Keratinocyte (primary cell): ENCODE results near the gene PLEK. TPM values are rescaled to one million over a fixed set of nuclear protein-coding genes. Genes with fewer than 3 reads are reported as not detected.

Experiments used
- DNase-seq: peaks from one replicate; pipeline ENCODE4 v3.0.0-alpha.2; 2011; ENCODE audit warnings: low read depth, missing footprints, low spot score
- FAIRE-seq: peaks from 2 replicates; lab custom pipeline; 2011; peaks lifted over from hg19 to GRCh38; lab: Jason Lieb, UNC
- H2AFZ ChIP-seq: 2 replicates; pipeline ENCODE4 v1.6.0; 2012; ENCODE audit warnings: low read length, control low read depth, inconsistent platforms; ENCODE audit not compliant: control insufficient read depth
- H3K27ac ChIP-seq: 2 replicates; pipeline ENCODE4 v1.5.1; 2011; ENCODE audit warnings: low read length; ENCODE audit not compliant: control insufficient read depth, insufficient read depth
- H3K27me3 ChIP-seq: 3 replicates; pipeline ENCODE4 v1.6.0; 2011; ENCODE audit warnings: low read length; ENCODE audit not compliant: control insufficient read depth, insufficient read depth; ENCODE audit errors: extremely low read depth
- H3K36me3 ChIP-seq, 2 experiments: 2 replicates in 1 of 2; 3 replicates in 1 of 2; pipeline ENCODE4 v1.5.1; 2011; ENCODE audit warnings: low read length in 2 of 2, mild to moderate bottlenecking in 1 of 2; ENCODE audit not compliant: control insufficient read depth in 2 of 2, insufficient read depth in 2 of 2; ENCODE audit errors: extremely low read depth in 1 of 2
- H3K4me1 ChIP-seq: 3 replicates; pipeline ENCODE4 v1.5.1; 2011; ENCODE audit warnings: low read length; ENCODE audit not compliant: control insufficient read depth, insufficient read depth; ENCODE audit errors: extremely low read depth
- H3K4me2 ChIP-seq: 3 replicates; pipeline ENCODE4 v1.6.0; 2011; ENCODE audit warnings: low read depth, low read length; ENCODE audit not compliant: control insufficient read depth, insufficient read depth; ENCODE audit errors: extremely low read depth
- H3K4me3 ChIP-seq, 3 experiments: fragments of 200-600 bp in 1 of 3; sonication (generic) in 1 of 3; 2 replicates in 2 of 3; 3 replicates in 1 of 3; pipeline ENCODE4 v1.5.1; 2011 to 2016; ENCODE audit warnings: low read length in 3 of 3, mild to moderate bottlenecking in 3 of 3, control low read depth in 2 of 3, inconsistent platforms in 1 of 3, low read depth in 1 of 3, mixed read lengths in 1 of 3, mixed run types in 1 of 3, moderate library complexity in 1 of 3; ENCODE audit not compliant: control insufficient read depth in 2 of 3, insufficient read depth in 2 of 3; ENCODE audit errors: extremely low read depth in 1 of 3
- H3K79me2 ChIP-seq: 2 replicates; pipeline ENCODE4 v1.6.0; 2012; ENCODE audit warnings: low read length; ENCODE audit not compliant: control insufficient read depth, insufficient read depth
- H3K9ac ChIP-seq: 3 replicates; pipeline ENCODE4 v1.6.0; 2011; ENCODE audit warnings: low read length; ENCODE audit not compliant: control insufficient read depth, insufficient read depth; ENCODE audit errors: extremely low read depth
- H3K9me1 ChIP-seq: 3 replicates; pipeline ENCODE4 v1.6.0; 2011; ENCODE audit warnings: low read length; ENCODE audit not compliant: control insufficient read depth, insufficient read depth; ENCODE audit errors: extremely low read depth
- H3K9me3 ChIP-seq: 2 replicates; pipeline ENCODE4 v1.5.1; 2012; ENCODE audit warnings: low read depth, low read length; ENCODE audit not compliant: control insufficient read depth
- H4K20me1 ChIP-seq: 3 replicates; pipeline ENCODE4 v1.6.0; 2011; ENCODE audit warnings: low read length; ENCODE audit not compliant: control insufficient read depth, insufficient read depth; ENCODE audit errors: extremely low read depth
- EZH2 ChIP-seq: IDR thresholded peaks from one replicate; pipeline ENCODE4 v1.6.1; 2012; ENCODE audit warnings: inconsistent platforms, mild to moderate bottlenecking, low read length, moderate library complexity
- dilution Hi-C: fragments of 300-500 bp; cut with MboI; formaldehyde crosslinking; loops from one replicate; pipeline ENCODE4 v1.7.0; 2020; ENCODE audit warnings: low sequenced_read_pairs; ENCODE audit not compliant: extremely low pct_ligation_motif_present
- polyA plus RNA-seq, 5 experiments: library from polyadenylated mRNA; depleted of rRNA in 3 of 5; stranded (reverse) in 3 of 5; stranded (forward) in 1 of 5; unstranded in 1 of 5; fragments of >200 nt; gene quantifications; 1 replicate in 1 of 5; 2 replicates in 3 of 5; 3 replicates in 1 of 5; pipeline versions ENCODE4 v1.2.1 to v1.2.3, GENCODE V29; 2011 to 2012; ENCODE audit warnings: missing spikeins in 2 of 5, low read depth in 1 of 5, low replicate concordance in 1 of 5
- TF ChIP-seq, protein P1 (sequence below), 3 experiments: IDR thresholded peaks in 1 of 3; conservative IDR thresholded peaks in 1 of 3; optimal IDR thresholded peaks in 1 of 3; 2 replicates in 2 of 3; 3 replicates in 1 of 3; pipeline versions ENCODE3 to v1.5.1; 2011; ENCODE audit warnings: low read length in 3 of 3, mild to moderate bottlenecking in 3 of 3, moderate library complexity in 2 of 3, control low read depth in 1 of 3, inconsistent platforms in 1 of 3; ENCODE audit not compliant: insufficient read depth in 2 of 3; ENCODE audit errors: extremely low read depth in 1 of 3

Gene PLEK
- polyA plus RNA-seq, 1 donor (not counting 4 experiments of a cell fraction or from before 2014, with no cell fraction given): 0.04 TPM

- FAIRE-seq (no peak), DNase-seq (no peak)
- Histone ChIP-seq H3K9me3 (no peaks in the 10 kb centered on the region), H3K27me3 (no peaks in the 10 kb centered on the region), H3K4me1 (no peaks in the 10 kb centered on the region), H4K20me1 (no peaks in the 10 kb centered on the region), H3K9me1 (no peaks in the 10 kb centered on the region), H3K27ac (no peak overlapping the region), H3K4me2 (no peak overlapping the region), H3K36me3 (no peaks in the 10 kb centered on the region), H3K9ac (no peak overlapping the region), H2AFZ (no peak overlapping the region), H3K4me3 (no peak overlapping the region), H3K79me2 (no peaks in the 10 kb centered on the region)
- TF ChIP-seq, protein P1, sequence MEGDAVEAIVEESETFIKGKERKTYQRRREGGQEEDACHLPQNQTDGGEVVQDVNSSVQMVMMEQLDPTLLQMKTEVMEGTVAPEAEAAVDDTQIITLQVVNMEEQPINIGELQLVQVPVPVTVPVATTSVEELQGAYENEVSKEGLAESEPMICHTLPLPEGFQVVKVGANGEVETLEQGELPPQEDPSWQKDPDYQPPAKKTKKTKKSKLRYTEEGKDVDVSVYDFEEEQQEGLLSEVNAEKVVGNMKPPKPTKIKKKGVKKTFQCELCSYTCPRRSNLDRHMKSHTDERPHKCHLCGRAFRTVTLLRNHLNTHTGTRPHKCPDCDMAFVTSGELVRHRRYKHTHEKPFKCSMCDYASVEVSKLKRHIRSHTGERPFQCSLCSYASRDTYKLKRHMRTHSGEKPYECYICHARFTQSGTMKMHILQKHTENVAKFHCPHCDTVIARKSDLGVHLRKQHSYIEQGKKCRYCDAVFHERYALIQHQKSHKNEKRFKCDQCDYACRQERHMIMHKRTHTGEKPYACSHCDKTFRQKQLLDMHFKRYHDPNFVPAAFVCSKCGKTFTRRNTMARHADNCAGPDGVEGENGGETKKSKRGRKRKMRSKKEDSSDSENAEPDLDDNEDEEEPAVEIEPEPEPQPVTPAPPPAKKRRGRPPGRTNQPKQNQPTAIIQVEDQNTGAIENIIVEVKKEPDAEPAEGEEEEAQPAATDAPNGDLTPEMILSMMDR (optimal IDR thresholded peaks at IDR 0.05 in 1 of 3, IDR thresholded peaks at IDR 0.05 in 1 of 3, conservative IDR thresholded peaks at IDR 0.05 in 1 of 3; ENCODE audit: extremely low read depth in 1 of 3, insufficient read depth in 2 of 3, low read length in 3 of 3): no peak
- no peak for TF ChIP-seq EZH2
- dilution Hi-C loops: no loop called here
Measured at GRCh38 chr2:68359889-68360288, 5.2 kb upstream of the PLEK start.

DNA sequence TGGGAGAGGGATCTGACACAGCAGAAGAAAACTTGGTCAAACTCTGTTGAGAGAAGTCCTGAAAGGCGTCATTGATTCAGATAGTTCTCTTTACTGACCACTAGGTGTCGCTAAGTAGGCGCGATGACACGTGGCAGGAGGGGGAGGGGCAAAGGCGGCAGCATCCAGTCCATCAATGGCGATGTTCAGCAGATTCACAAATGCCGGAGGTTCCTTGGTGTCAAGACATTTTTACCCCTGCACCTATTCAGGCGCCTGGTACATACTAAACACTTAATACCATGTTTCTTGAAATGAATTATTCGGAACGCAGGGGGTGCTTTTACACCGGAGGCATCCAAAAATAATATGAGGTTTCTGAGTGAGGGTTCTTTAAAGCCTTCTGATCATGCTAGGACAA lies 3.0 kb upstream of the PLEK start:
- H2AFZ ChIP-seq: peak overlapping the region; percentile 58
- no peak overlapping the region for H3K4me3 ChIP-seq
- H3K79me2 ChIP-seq: no peaks in the 10 kb centered on the region
- H3K27ac ChIP-seq: no peak overlapping the region
- TF ChIP-seq EZH2: no peak
- TF ChIP-seq, protein P1 (optimal IDR thresholded peaks at IDR 0.05 in 1 of 3, IDR thresholded peaks at IDR 0.05 in 1 of 3, conservative IDR thresholded peaks at IDR 0.05 in 1 of 3; ENCODE audit: extremely low read depth in 1 of 3, insufficient read depth in 2 of 3, low read length in 3 of 3): peak; percentile 80 to 96 (median 87)
- H3K9me1 ChIP-seq: no peaks in the 10 kb centered on the region
- DNase-seq (peak; percentile 33), FAIRE-seq (peak; percentile 78)
- H3K36me3 ChIP-seq: no peaks in the 10 kb centered on the region
- dilution Hi-C loops: no loop called here
- no peaks in the 10 kb centered on the region for H3K9me3 ChIP-seq
- H3K27me3 ChIP-seq: no peaks in the 10 kb centered on the region
- H3K4me1 ChIP-seq: no peaks in the 10 kb centered on the region
- H4K20me1 ChIP-seq: no peaks in the 10 kb centered on the region
- no peak overlapping the region for H3K9ac ChIP-seq
- no peak overlapping the region for H3K4me2 ChIP-seq
